ENCODE results near the gene RIC1.

- TF ChIP-seq RAD21 (IDR thresholded peaks at IDR 0.05; ENCODE audit: low read depth) (no peak), YY1 (IDR thresholded peaks at IDR 0.05; ENCODE audit: extremely low read depth, insufficient replicate concordance, low read depth, low read length) (no peak), POLR2A (IDR thresholded peaks at IDR 0.05; ENCODE audit: borderline replicate concordance, extremely low read depth, insufficient read depth, insufficient read length) (no peak), EZH2 (IDR thresholded peaks at IDR 0.05) (no peak), FOSL1 (IDR thresholded peaks at IDR 0.05; ENCODE audit: low read depth) (no peak), ELF1 (IDR thresholded peaks at IDR 0.05; ENCODE audit: borderline replicate concordance, low read depth) (no peak), POLR2AphosphoS5 (IDR thresholded peaks at IDR 0.05; ENCODE audit: low read depth, low read length) (no peak), EZH2phosphoT487 (IDR thresholded peaks at IDR 0.05; ENCODE audit: borderline replicate concordance) (no peak), JUND (IDR thresholded peaks at IDR 0.05) (no peak), CEBPB (IDR thresholded peaks at IDR 0.05; ENCODE audit: low read depth) (no peak)
- TF ChIP-seq, protein P1, sequence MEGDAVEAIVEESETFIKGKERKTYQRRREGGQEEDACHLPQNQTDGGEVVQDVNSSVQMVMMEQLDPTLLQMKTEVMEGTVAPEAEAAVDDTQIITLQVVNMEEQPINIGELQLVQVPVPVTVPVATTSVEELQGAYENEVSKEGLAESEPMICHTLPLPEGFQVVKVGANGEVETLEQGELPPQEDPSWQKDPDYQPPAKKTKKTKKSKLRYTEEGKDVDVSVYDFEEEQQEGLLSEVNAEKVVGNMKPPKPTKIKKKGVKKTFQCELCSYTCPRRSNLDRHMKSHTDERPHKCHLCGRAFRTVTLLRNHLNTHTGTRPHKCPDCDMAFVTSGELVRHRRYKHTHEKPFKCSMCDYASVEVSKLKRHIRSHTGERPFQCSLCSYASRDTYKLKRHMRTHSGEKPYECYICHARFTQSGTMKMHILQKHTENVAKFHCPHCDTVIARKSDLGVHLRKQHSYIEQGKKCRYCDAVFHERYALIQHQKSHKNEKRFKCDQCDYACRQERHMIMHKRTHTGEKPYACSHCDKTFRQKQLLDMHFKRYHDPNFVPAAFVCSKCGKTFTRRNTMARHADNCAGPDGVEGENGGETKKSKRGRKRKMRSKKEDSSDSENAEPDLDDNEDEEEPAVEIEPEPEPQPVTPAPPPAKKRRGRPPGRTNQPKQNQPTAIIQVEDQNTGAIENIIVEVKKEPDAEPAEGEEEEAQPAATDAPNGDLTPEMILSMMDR (IDR thresholded peaks at IDR 0.05 in 2 of 3, conservative IDR thresholded peaks at IDR 0.05 in 1 of 3; ENCODE audit: borderline replicate concordance in 1 of 3, insufficient read depth in 1 of 3, low read depth in 2 of 3, low read length in 2 of 3), result no peak
- TF ChIP-seq, protein P2, sequence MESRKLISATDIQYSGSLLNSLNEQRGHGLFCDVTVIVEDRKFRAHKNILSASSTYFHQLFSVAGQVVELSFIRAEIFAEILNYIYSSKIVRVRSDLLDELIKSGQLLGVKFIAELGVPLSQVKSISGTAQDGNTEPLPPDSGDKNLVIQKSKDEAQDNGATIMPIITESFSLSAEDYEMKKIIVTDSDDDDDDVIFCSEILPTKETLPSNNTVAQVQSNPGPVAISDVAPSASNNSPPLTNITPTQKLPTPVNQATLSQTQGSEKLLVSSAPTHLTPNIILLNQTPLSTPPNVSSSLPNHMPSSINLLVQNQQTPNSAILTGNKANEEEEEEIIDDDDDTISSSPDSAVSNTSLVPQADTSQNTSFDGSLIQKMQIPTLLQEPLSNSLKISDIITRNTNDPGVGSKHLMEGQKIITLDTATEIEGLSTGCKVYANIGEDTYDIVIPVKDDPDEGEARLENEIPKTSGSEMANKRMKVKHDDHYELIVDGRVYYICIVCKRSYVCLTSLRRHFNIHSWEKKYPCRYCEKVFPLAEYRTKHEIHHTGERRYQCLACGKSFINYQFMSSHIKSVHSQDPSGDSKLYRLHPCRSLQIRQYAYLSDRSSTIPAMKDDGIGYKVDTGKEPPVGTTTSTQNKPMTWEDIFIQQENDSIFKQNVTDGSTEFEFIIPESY (IDR thresholded peaks at IDR 0.05; ENCODE audit: extremely low read depth, insufficient replicate concordance, low read length), result no peak
- TF ChIP-seq, protein P3, sequence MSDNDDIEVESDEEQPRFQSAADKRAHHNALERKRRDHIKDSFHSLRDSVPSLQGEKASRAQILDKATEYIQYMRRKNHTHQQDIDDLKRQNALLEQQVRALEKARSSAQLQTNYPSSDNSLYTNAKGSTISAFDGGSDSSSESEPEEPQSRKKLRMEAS (IDR thresholded peaks at IDR 0.05), result no peak
- TF ChIP-seq, protein P4, sequence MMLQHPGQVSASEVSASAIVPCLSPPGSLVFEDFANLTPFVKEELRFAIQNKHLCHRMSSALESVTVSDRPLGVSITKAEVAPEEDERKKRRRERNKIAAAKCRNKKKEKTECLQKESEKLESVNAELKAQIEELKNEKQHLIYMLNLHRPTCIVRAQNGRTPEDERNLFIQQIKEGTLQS (IDR thresholded peaks at IDR 0.05), result no peak
Measured at GRCh38 chr9:5651246-5651645, 22.3 kb downstream of the RIC1 start.

Measured in HCT116 (cell line).